Measurements from ENCODE around the gene NUDT21. TPM values are rescaled to one million over a fixed set of nuclear protein-coding genes. Genes with fewer than 3 reads are reported as not detected.

Gene NUDT21
- polyA plus RNA-seq, 1 of the 3 experiments (the other 2 are of a cell fraction): 42.2 TPM

Other genes starting within 250 kb of the NUDT21 start
- gene AMFR, start 25.8 kb downstream of the NUDT21 start, polyA plus RNA-seq (2012; rRNA removed): 52.9 and 65.3 TPM in 2 replicates
- gene OGFOD1, start 222 bp upstream of the NUDT21 start, polyA plus RNA-seq (2012; rRNA removed): 29.9 and 35.6 TPM in 2 replicates
- 74.3 and 93.5 TPM in 2 replicates for gene BBS2, start 68.7 kb upstream of the NUDT21 start, polyA plus RNA-seq (2012; rRNA removed)
- gene MT4, start 113.7 kb upstream of the NUDT21 start, polyA plus RNA-seq (2012; rRNA removed): not detected in 2 replicates
- 0.43 TPM in 1 of 2 replicates, not detected in the other for gene MT3, start 138.2 kb upstream of the NUDT21 start, polyA plus RNA-seq (2012; rRNA removed)
- gene MT2A, start 157.3 kb upstream of the NUDT21 start, polyA plus RNA-seq (2012; rRNA removed): 79.9 and 133 TPM in 2 replicates
- gene MT1E, start 174.4 kb upstream of the NUDT21 start, polyA plus RNA-seq (2012; rRNA removed): 106 and 205 TPM in 2 replicates
- 0.45 and 1.3 TPM in 2 replicates for gene MT1M, start 181.3 kb upstream of the NUDT21 start, polyA plus RNA-seq (2012; rRNA removed)
- 3.5 and 5.4 TPM in 2 replicates for gene MT1A, start 187.3 kb upstream of the NUDT21 start, polyA plus RNA-seq (2012; rRNA removed)
- not detected in 2 replicates for gene MT1B, start 200.6 kb upstream of the NUDT21 start, polyA plus RNA-seq (2012; rRNA removed)
- gene MT1F, start 206.6 kb upstream of the NUDT21 start, polyA plus RNA-seq (2012; rRNA removed): 9.5 and 13.0 TPM in 2 replicates
- 0.50 and 1.2 TPM in 2 replicates for gene MT1G, start 216.7 kb upstream of the NUDT21 start, polyA plus RNA-seq (2012; rRNA removed)
- gene MT1H, start 218.5 kb upstream of the NUDT21 start, polyA plus RNA-seq (2012; rRNA removed): not detected in 2 replicates
- 202 and 213 TPM in 2 replicates for gene MT1X, start 231.1 kb upstream of the NUDT21 start, polyA plus RNA-seq (2012; rRNA removed)